Activated naive CD4-positive, alpha-beta T cell treated with anti-CD3 and anti-CD28 coated beads for 36 hours (primary cell): ENCODE data around the gene METTL6. TPM values are rescaled to one million over a fixed set of nuclear protein-coding genes. Genes with fewer than 3 reads are reported as not detected.
"Not testable (repeated sequence)": the region's sequence is repeated elsewhere in the genome, so short reads cannot be mapped to it uniquely, and the experiment has no call there.

Experiments used
- CTCF ChIA-PET: fragments of 350-600 bp; sonication (Branson Sonifier 250); formaldehyde crosslinking; loops from one replicate; lab custom pipeline; 2021; ENCODE audit warnings: antibody characterized with exemption; lab: Charles Lee
- DNase-seq: peaks from one replicate; pipeline ENCODE4 v3.0.0-alpha.2; 2020
- H3K27ac Mint-ChIP-seq: one replicate; pipeline ENCODE4 v1.8.0; 2021; ENCODE audit warnings: mild to moderate bottlenecking, mixed read lengths
- H3K27me3 Mint-ChIP-seq: one replicate; pipeline ENCODE4 v1.8.0; 2021; ENCODE audit warnings: low read depth, mixed read lengths
- H3K36me3 Mint-ChIP-seq: one replicate; pipeline ENCODE4 v1.8.0; 2021; ENCODE audit warnings: low read depth, mixed read lengths
- H3K4me1 Mint-ChIP-seq: one replicate; pipeline ENCODE4 v1.8.0; 2021; ENCODE audit warnings: low read depth, mixed read lengths
- H3K4me3 Mint-ChIP-seq: one replicate; pipeline ENCODE4 v1.8.0; 2021; ENCODE audit warnings: mild to moderate bottlenecking, moderate library complexity, mixed read lengths
- H3K9me3 Mint-ChIP-seq: one replicate; pipeline ENCODE4 v1.8.0; 2021; ENCODE audit warnings: mixed read lengths
- intact Hi-C: fragments of 100-400 bp; cut with micrococcal nuclease; formaldehyde crosslinking; loops from one replicate; pipeline ENCODE4 v1.15.1; 2023
- total RNA-seq, 2 experiments: library from RNA; stranded (reverse); gene quantifications; one replicate each; pipeline ENCODE4 v1.2.3, GENCODE V29; 2021

The METTL6 gene
- total RNA-seq, 2 experiments from 2014 or later: 12.5 to 14.0 TPM

- H3K4me3 Mint-ChIP-seq, DNase-seq, H3K36me3 Mint-ChIP-seq, H3K9me3 Mint-ChIP-seq, CTCF ChIA-PET, H3K27me3 Mint-ChIP-seq, H3K27ac Mint-ChIP-seq, H3K4me1 Mint-ChIP-seq, intact Hi-C loops: not testable (repeated sequence)
These were observed 29.6 kb upstream of the METTL6 start for GRCh38 chr3:15456915-15457314.

GRCh38 chr3:15456321-15456720 is 29.0 kb upstream of the METTL6 start:
- H3K36me3 Mint-ChIP-seq: no peaks in the 10 kb centered on the region
- no peak overlapping the region for H3K27ac Mint-ChIP-seq
- DNase-seq: no peak
- no peak overlapping the region for H3K4me3 Mint-ChIP-seq
- intact Hi-C loops: no loop called here
- H3K27me3 Mint-ChIP-seq: no peaks in the 10 kb centered on the region
- peaks cover 3% of the 10 kb centered on the region for H3K4me1 Mint-ChIP-seq
- H3K9me3 Mint-ChIP-seq: no peaks in the 10 kb centered on the region
- CTCF ChIA-PET: no interaction called here

GRCh38 chr3:15455756-15456155 is 28.4 kb upstream of the METTL6 start:
- H3K4me3 Mint-ChIP-seq: no peak overlapping the region
- H3K27me3 Mint-ChIP-seq: no peaks in the 10 kb centered on the region
- intact Hi-C loops: no loop called here
- no peaks in the 10 kb centered on the region for H3K9me3 Mint-ChIP-seq
- CTCF ChIA-PET: no interaction called here
- no peak overlapping the region for H3K27ac Mint-ChIP-seq
- no peak for DNase-seq
- no peaks in the 10 kb centered on the region for H3K36me3 Mint-ChIP-seq
- no peaks in the 10 kb centered on the region for H3K4me1 Mint-ChIP-seq

GRCh38 chr3:15454965-15455364 is 27.6 kb upstream of the METTL6 start:
- no peaks in the 10 kb centered on the region for H3K27me3 Mint-ChIP-seq
- DNase-seq: no peak
- H3K27ac Mint-ChIP-seq: no peak overlapping the region
- intact Hi-C loops: no loop called here
- CTCF ChIA-PET: interaction anchor here (0.5 to 0.6 kb wide), 2 partner anchors 117 to 140 kb away, joined by 3 to 4 read pairs; no protein-coding TSS in a partner anchor
- H3K36me3 Mint-ChIP-seq: no peaks in the 10 kb centered on the region
- no peaks in the 10 kb centered on the region for H3K4me1 Mint-ChIP-seq
- H3K9me3 Mint-ChIP-seq: no peaks in the 10 kb centered on the region
- no peak overlapping the region for H3K4me3 Mint-ChIP-seq

- CTCF ChIA-PET: interaction anchor here (0.5 to 0.8 kb wide), 4 partner anchors 14 to 141 kb away, joined by 3 to 4 read pairs (median 4); no protein-coding TSS in a partner anchor
- Mint-ChIP-seq H3K36me3 (no peaks in the 10 kb centered on the region), H3K9me3 (no peaks in the 10 kb centered on the region), H3K27me3 (no peaks in the 10 kb centered on the region), H3K27ac (no peak overlapping the region), H3K4me1 (no peaks in the 10 kb centered on the region), H3K4me3 (no peak overlapping the region)
- intact Hi-C loops: no loop called here
- DNase-seq: no peak
These were observed 26.8 kb upstream of the METTL6 start for GRCh38 chr3:15453991-15454625.

GRCh38 chr3:15453501-15453900 is 26.2 kb upstream of the METTL6 start:
- H3K27ac Mint-ChIP-seq: no peak overlapping the region
- intact Hi-C loops: no loop called here

GRCh38 chr3:15452961-15453360 is 25.6 kb upstream of the METTL6 start:
- intact Hi-C loops: no loop called here
- H3K9me3 Mint-ChIP-seq: no peaks in the 10 kb centered on the region
- H3K27ac Mint-ChIP-seq: no peak overlapping the region
- H3K27me3 Mint-ChIP-seq: no peaks in the 10 kb centered on the region
- H3K4me1 Mint-ChIP-seq: no peaks in the 10 kb centered on the region
- no peak overlapping the region for H3K4me3 Mint-ChIP-seq
- CTCF ChIA-PET: no interaction called here
- DNase-seq: no peak
- no peaks in the 10 kb centered on the region for H3K36me3 Mint-ChIP-seq

More at GRCh38 chr3:15453501-15453900, 26.2 kb upstream of the METTL6 start:
- H3K36me3 Mint-ChIP-seq: no peaks in the 10 kb centered on the region
- H3K27me3 Mint-ChIP-seq: no peaks in the 10 kb centered on the region
- H3K4me1 Mint-ChIP-seq: no peaks in the 10 kb centered on the region
- DNase-seq: no peak
- CTCF ChIA-PET: interaction anchor here (0.8 kb wide), 1 partner anchor 14 kb away, joined by 3 read pairs; no protein-coding TSS in a partner anchor
- H3K9me3 Mint-ChIP-seq: no peaks in the 10 kb centered on the region
- no peak overlapping the region for H3K4me3 Mint-ChIP-seq

- Mint-ChIP-seq H3K9me3 (no peaks in the 10 kb centered on the region), H3K27me3 (no peaks in the 10 kb centered on the region), H3K4me3 (no peak overlapping the region), H3K36me3 (no peaks in the 10 kb centered on the region), H3K4me1 (no peaks in the 10 kb centered on the region), H3K27ac (no peak overlapping the region)
- intact Hi-C loops: no loop called here
- DNase-seq: no peak
- CTCF ChIA-PET: no interaction called here
These were observed 24.8 kb upstream of the METTL6 start for GRCh38 chr3:15452156-15452555.

GRCh38 chr3:15451216-15452113 is 24.1 kb upstream of the METTL6 start:
- Mint-ChIP-seq H3K36me3 (no peaks in the 10 kb centered on the region), H3K9me3 (no peaks in the 10 kb centered on the region), H3K4me1 (no peaks in the 10 kb centered on the region), H3K4me3 (no peak overlapping the region), H3K27me3 (no peaks in the 10 kb centered on the region), H3K27ac (no peak overlapping the region)
- CTCF ChIA-PET: no interaction called here
- intact Hi-C loops: no loop called here
- no peak for DNase-seq

- no peak overlapping the region for H3K4me3 Mint-ChIP-seq
- no peaks in the 10 kb centered on the region for H3K36me3 Mint-ChIP-seq
- DNase-seq: no peak
- no peak overlapping the region for H3K27ac Mint-ChIP-seq
- intact Hi-C loops: no loop called here
- H3K27me3 Mint-ChIP-seq: no peaks in the 10 kb centered on the region
- no peaks in the 10 kb centered on the region for H3K9me3 Mint-ChIP-seq
- no peaks in the 10 kb centered on the region for H3K4me1 Mint-ChIP-seq
- CTCF ChIA-PET: no interaction called here
These were observed 23.3 kb upstream of the METTL6 start for GRCh38 chr3:15450438-15451215.

- no peak for DNase-seq
- CTCF ChIA-PET: no interaction called here
- no peaks in the 10 kb centered on the region for H3K27me3 Mint-ChIP-seq
- H3K4me1 Mint-ChIP-seq: no peaks in the 10 kb centered on the region
- no peak overlapping the region for H3K27ac Mint-ChIP-seq
- peaks cover 2% of the 10 kb centered on the region for H3K36me3 Mint-ChIP-seq
- intact Hi-C loops: no loop called here
- no peaks in the 10 kb centered on the region for H3K9me3 Mint-ChIP-seq
- H3K4me3 Mint-ChIP-seq: no peak overlapping the region
These were observed 22.3 kb upstream of the METTL6 start for GRCh38 chr3:15449489-15450224.
